ENCODE data around the gene BHLHA15.

Gene BHLHA15

DNA sequence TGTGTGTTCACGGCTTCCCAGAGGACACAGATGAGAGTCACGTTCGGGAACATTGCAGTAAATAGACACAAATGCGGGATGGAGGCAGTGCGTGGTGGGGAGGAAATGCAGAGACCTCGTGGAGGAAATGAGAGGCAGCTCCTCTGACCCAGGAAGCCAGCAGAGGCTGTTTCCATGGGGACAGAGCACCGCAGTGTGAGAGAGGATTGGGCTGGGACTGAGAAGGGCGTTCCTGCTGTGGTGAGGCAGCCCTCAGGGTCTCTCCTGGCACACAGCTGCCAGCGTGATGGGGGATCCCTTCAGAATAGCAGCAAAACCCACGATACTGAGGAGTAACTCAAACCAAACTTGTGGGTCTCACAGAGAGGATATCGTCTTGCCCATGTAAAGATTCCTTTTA is 21.7 kb upstream of the BHLHA15 start:
- H2BK5ac ChIP-seq (ENCODE audit: low read length): no peak overlapping the region
- peaks cover 5 to 7% of the 10 kb centered on the region in 2 donors for H3K9me3 ChIP-seq (replicated peaks in 1 of 2; ENCODE audit: control insufficient read depth in 2 of 2, insufficient read depth in 1 of 2, low read depth in 1 of 2, low read length in 2 of 2)
- H3K27me3 ChIP-seq (ENCODE audit: control insufficient read depth in 3 of 3, insufficient read depth in 3 of 3, low read depth in 1 of 3, low read length in 3 of 3): no peaks in the 10 kb centered on the region
- H3K18ac ChIP-seq (ENCODE audit: low read length): no peak overlapping the region
- DNase-seq (ENCODE audit: low spot score): no peak
- no peaks in the 10 kb centered on the region for H3K79me1 ChIP-seq (ENCODE audit: low read depth, low read length)
- H3K14ac ChIP-seq (ENCODE audit: low read length): no peak overlapping the region
- no peaks in the 10 kb centered on the region for H3K4me1 ChIP-seq (ENCODE audit: control insufficient read depth in 2 of 2, insufficient read depth in 1 of 2, low read depth in 1 of 2, low read length in 2 of 2)
- H3K9ac ChIP-seq (ENCODE audit: low read depth, low read length, poor library complexity): peak overlapping the region; percentile 51
- WGBS, 2 donors (ENCODE audit: extremely low coverage in 2 of 2, insufficient read length in 2 of 2, insufficient replicate concordance in 1 of 2): no CpG with 5 or more reads among the region's 11 CpGs
- H3K4ac ChIP-seq (ENCODE audit: low read length): no peak overlapping the region
- H4K8ac ChIP-seq (ENCODE audit: low read depth, low read length): no peak overlapping the region
- no peak overlapping the region for H2AFZ ChIP-seq (ENCODE audit: low read length)
- H3K23ac ChIP-seq (ENCODE audit: low read depth, low read length, poor library complexity): peak overlapping the region; percentile 39
- no peak overlapping the region for H3K27ac ChIP-seq (replicated peaks; ENCODE audit: low read length)
- H4K91ac ChIP-seq (ENCODE audit: low read depth, low read length, poor library complexity): no peak overlapping the region
- no peak overlapping the region for H3K4me3 ChIP-seq (ENCODE audit: low read length in 2 of 2)
- no peak overlapping the region for H2BK12ac ChIP-seq (ENCODE audit: low read length)
- H3K36me3 ChIP-seq (replicated peaks in 1 of 2; ENCODE audit: control insufficient read depth in 2 of 2, insufficient read depth in 2 of 2, low read length in 2 of 2): peaks cover 25 to 78% of the 10 kb centered on the region in 2 donors
- no peak overlapping the region for H2BK15ac ChIP-seq (ENCODE audit: low read length)
- H3K4me2 ChIP-seq (ENCODE audit: insufficient read depth, low read length, poor library complexity, severe bottlenecking): no peak overlapping the region
- H2AK5ac ChIP-seq (ENCODE audit: low read depth, low read length): no peak overlapping the region
- H2BK120ac ChIP-seq (ENCODE audit: low read depth, low read length): no peak overlapping the region

DNA sequence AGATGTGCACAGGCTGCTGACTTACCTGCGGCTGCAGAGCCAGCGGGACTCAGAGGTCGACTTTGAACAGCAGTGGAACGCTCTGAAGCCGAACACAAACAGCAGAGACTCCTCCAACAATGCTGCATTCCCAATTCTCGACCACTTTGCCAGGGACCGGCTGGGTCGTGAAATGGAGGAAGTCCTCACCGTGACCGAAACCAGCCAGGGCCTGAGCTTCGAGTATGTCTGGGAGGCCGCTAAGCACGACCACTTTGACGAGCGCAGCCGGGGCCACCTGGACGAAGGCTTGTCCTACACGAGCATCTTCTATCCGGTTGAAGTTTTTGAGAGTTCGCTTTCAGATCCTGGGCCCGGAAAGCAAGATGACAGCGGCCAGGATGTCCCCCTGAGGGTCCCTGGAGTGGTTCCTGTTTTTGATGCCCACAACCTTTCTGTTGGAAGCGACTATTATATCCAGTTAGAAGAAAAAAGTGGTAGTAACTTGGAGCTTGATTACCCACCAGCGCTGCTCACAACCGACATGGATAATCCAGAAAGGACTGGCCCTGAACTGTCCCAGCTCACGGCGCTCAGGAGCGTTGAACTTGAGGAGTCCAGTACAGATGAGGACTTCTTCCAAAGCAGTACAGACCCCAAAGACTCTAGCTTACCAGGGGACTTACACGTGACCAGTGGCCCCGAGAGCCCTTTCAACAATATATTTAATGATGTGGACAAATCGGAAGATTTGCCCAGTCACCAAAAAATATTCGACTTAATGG is 19.4 kb upstream of the BHLHA15 start:
- WGBS, 2 donors (ENCODE audit: extremely low coverage in 2 of 2, insufficient read length in 2 of 2, insufficient replicate concordance in 1 of 2): no CpG with 5 or more reads among the region's 32 CpGs
- no peak overlapping the region for H2AFZ ChIP-seq (ENCODE audit: low read length)
- H3K36me3 ChIP-seq (replicated peaks in 1 of 2; ENCODE audit: control insufficient read depth in 2 of 2, insufficient read depth in 2 of 2, low read length in 2 of 2): peaks cover 25 to 91% of the 10 kb centered on the region in 2 donors
- no peak overlapping the region for H4K91ac ChIP-seq (ENCODE audit: low read depth, low read length, poor library complexity)
- no peak overlapping the region for H2BK5ac ChIP-seq (ENCODE audit: low read length)
- no peak overlapping the region for H3K4me3 ChIP-seq (ENCODE audit: low read length in 2 of 2)
- no peak overlapping the region for H3K4ac ChIP-seq (ENCODE audit: low read length)
- H4K8ac ChIP-seq (ENCODE audit: low read depth, low read length): no peak overlapping the region
- no peak overlapping the region for H2BK120ac ChIP-seq (ENCODE audit: low read depth, low read length)
- no peak overlapping the region for H3K23ac ChIP-seq (ENCODE audit: low read depth, low read length, poor library complexity)
- no peak overlapping the region for H2BK12ac ChIP-seq (ENCODE audit: low read length)
- H3K79me1 ChIP-seq (ENCODE audit: low read depth, low read length): no peaks in the 10 kb centered on the region
- H3K27ac ChIP-seq (replicated peaks; ENCODE audit: low read length): no peak overlapping the region
- H2AK5ac ChIP-seq (ENCODE audit: low read depth, low read length): no peak overlapping the region
- H3K18ac ChIP-seq (ENCODE audit: low read length): no peak overlapping the region
- no peaks in the 10 kb centered on the region for H3K27me3 ChIP-seq (ENCODE audit: control insufficient read depth in 3 of 3, insufficient read depth in 3 of 3, low read depth in 1 of 3, low read length in 3 of 3)
- no peak overlapping the region for H3K4me2 ChIP-seq (ENCODE audit: insufficient read depth, low read length, poor library complexity, severe bottlenecking)
- H3K9me3 ChIP-seq (replicated peaks in 1 of 2; ENCODE audit: control insufficient read depth in 2 of 2, insufficient read depth in 1 of 2, low read depth in 1 of 2, low read length in 2 of 2): peaks cover 5 to 7% of the 10 kb centered on the region in 2 donors
- H2BK15ac ChIP-seq (ENCODE audit: low read length): no peak overlapping the region
- no peak for DNase-seq (ENCODE audit: low spot score)
- no peak overlapping the region for H3K9ac ChIP-seq (ENCODE audit: low read depth, low read length, poor library complexity)
- no peaks in the 10 kb centered on the region for H3K4me1 ChIP-seq (ENCODE audit: control insufficient read depth in 2 of 2, insufficient read depth in 1 of 2, low read depth in 1 of 2, low read length in 2 of 2)
- H3K14ac ChIP-seq (ENCODE audit: low read length): no peak overlapping the region

DNA sequence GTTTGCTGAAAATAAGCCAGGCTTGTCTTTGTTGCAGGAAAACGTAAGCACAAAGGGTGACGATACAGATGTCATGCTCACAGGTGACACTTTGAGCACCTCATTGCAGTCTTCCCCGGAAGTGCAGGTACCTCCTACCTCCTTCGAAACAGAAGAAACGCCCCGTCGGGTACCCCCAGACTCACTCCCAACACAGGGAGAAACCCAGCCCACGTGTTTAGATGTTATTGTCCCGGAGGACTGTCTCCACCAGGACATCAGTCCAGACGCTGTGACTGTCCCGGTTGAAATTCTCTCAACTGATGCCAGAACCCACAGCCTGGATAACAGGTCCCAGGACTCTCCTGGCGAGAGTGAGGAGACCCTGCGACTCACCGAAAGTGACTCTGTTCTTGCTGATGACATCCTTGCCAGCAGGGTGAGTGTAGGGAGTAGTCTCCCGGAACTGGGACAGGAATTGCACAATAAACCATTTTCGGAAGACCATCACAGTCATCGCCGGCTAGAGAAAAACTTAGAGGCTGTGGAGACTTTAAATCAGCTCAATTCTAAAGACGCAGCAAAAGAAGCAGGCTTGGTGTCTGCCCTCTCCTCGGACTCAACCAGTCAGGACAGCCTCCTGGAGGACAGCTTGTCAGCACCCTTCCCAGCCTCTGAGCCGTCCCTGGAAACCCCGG is 18.3 kb upstream of the BHLHA15 start:
- no peak overlapping the region for H3K23ac ChIP-seq (ENCODE audit: low read depth, low read length, poor library complexity)
- WGBS, 2 donors (ENCODE audit: extremely low coverage in 2 of 2, insufficient read length in 2 of 2, insufficient replicate concordance in 1 of 2): no CpG with 5 or more reads among the region's 22 CpGs
- no peak overlapping the region for H2AK5ac ChIP-seq (ENCODE audit: low read depth, low read length)
- H3K9ac ChIP-seq (ENCODE audit: low read depth, low read length, poor library complexity): no peak overlapping the region
- H2BK12ac ChIP-seq (ENCODE audit: low read length): no peak overlapping the region
- H3K27ac ChIP-seq (replicated peaks; ENCODE audit: low read length): no peak overlapping the region
- H2BK120ac ChIP-seq (ENCODE audit: low read depth, low read length): no peak overlapping the region
- no peaks in the 10 kb centered on the region for H3K79me1 ChIP-seq (ENCODE audit: low read depth, low read length)
- no peak overlapping the region for H3K18ac ChIP-seq (ENCODE audit: low read length)
- H3K4me1 ChIP-seq (ENCODE audit: control insufficient read depth in 2 of 2, insufficient read depth in 1 of 2, low read depth in 1 of 2, low read length in 2 of 2): no peaks in the 10 kb centered on the region
- H3K36me3 ChIP-seq (replicated peaks in 1 of 2; ENCODE audit: control insufficient read depth in 2 of 2, insufficient read depth in 2 of 2, low read length in 2 of 2): peaks cover 23 to 81% of the 10 kb centered on the region in 2 donors
- H2BK15ac ChIP-seq (ENCODE audit: low read length): no peak overlapping the region
- H4K8ac ChIP-seq (ENCODE audit: low read depth, low read length): no peak overlapping the region
- H2AFZ ChIP-seq (ENCODE audit: low read length): no peak overlapping the region
- DNase-seq (ENCODE audit: low spot score): no peak
- no peak overlapping the region for H2BK5ac ChIP-seq (ENCODE audit: low read length)
- peaks cover 5 to 7% of the 10 kb centered on the region in 2 donors for H3K9me3 ChIP-seq (replicated peaks in 1 of 2; ENCODE audit: control insufficient read depth in 2 of 2, insufficient read depth in 1 of 2, low read depth in 1 of 2, low read length in 2 of 2)
- no peak overlapping the region for H3K4me3 ChIP-seq (ENCODE audit: low read length in 2 of 2)
- H3K4ac ChIP-seq (ENCODE audit: low read length): no peak overlapping the region
- H3K4me2 ChIP-seq (ENCODE audit: insufficient read depth, low read length, poor library complexity, severe bottlenecking): no peak overlapping the region
- no peak overlapping the region for H4K91ac ChIP-seq (ENCODE audit: low read depth, low read length, poor library complexity)
- H3K14ac ChIP-seq (ENCODE audit: low read length): no peak overlapping the region
- H3K27me3 ChIP-seq (ENCODE audit: control insufficient read depth in 3 of 3, insufficient read depth in 3 of 3, low read depth in 1 of 3, low read length in 3 of 3): no peaks in the 10 kb centered on the region

DNA sequence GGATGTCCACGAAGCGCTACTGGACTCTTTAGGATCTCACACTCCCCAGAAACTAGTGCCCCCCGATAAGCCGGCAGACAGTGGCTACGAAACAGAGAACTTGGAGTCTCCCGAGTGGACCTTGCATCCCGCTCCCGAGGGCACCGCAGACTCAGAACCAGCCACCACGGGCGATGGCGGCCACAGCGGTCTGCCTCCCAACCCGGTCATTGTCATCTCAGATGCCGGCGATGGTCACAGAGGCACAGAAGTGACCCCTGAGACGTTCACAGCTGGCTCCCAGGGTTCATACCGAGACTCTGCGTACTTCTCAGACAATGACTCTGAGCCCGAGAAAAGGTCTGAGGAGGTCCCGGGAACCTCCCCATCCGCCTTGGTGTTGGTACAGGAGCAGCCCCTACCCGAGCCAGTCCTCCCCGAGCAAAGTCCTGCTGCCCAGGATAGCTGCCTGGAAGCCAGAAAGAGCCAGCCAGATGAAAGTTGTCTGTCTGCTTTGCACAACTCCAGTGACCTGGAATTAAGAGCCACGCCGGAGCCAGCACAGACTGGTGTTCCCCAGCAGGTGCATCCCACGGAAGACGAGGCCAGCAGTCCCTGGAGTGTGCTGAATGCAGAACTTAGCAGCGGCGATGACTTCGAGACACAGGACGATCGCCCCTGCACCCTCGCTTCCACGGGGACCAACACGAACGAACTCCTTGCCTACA is 17.6 kb upstream of the BHLHA15 start:
- Histone ChIP-seq H3K4me3 (ENCODE audit: low read length in 2 of 2) (no peak overlapping the region), H3K27me3 (ENCODE audit: control insufficient read depth in 3 of 3, insufficient read depth in 3 of 3, low read depth in 1 of 3, low read length in 3 of 3) (no peaks in the 10 kb centered on the region), H3K36me3 (replicated peaks in 1 of 2; ENCODE audit: control insufficient read depth in 2 of 2, insufficient read depth in 2 of 2, low read length in 2 of 2) (peaks cover 23 to 75% of the 10 kb centered on the region in 2 donors), H4K91ac (ENCODE audit: low read depth, low read length, poor library complexity) (no peak overlapping the region), H3K27ac (replicated peaks; ENCODE audit: low read length) (no peak overlapping the region), H3K14ac (ENCODE audit: low read length) (no peak overlapping the region), H2BK120ac (ENCODE audit: low read depth, low read length) (no peak overlapping the region), H2BK5ac (ENCODE audit: low read length) (no peak overlapping the region), H3K9ac (ENCODE audit: low read depth, low read length, poor library complexity) (no peak overlapping the region), H2BK15ac (ENCODE audit: low read length) (no peak overlapping the region), H4K8ac (ENCODE audit: low read depth, low read length) (no peak overlapping the region), H3K79me1 (ENCODE audit: low read depth, low read length) (no peaks in the 10 kb centered on the region), H3K23ac (ENCODE audit: low read depth, low read length, poor library complexity) (no peak overlapping the region), H3K4me2 (ENCODE audit: insufficient read depth, low read length, poor library complexity, severe bottlenecking) (no peak overlapping the region), H3K18ac (ENCODE audit: low read length) (no peak overlapping the region), H2AK5ac (ENCODE audit: low read depth, low read length) (no peak overlapping the region), H3K9me3 (replicated peaks in 1 of 2; ENCODE audit: control insufficient read depth in 2 of 2, insufficient read depth in 1 of 2, low read depth in 1 of 2, low read length in 2 of 2) (peaks cover 4 to 5% of the 10 kb centered on the region in 2 donors), H3K4me1 (ENCODE audit: control insufficient read depth in 2 of 2, insufficient read depth in 1 of 2, low read depth in 1 of 2, low read length in 2 of 2) (no peaks in the 10 kb centered on the region), H2BK12ac (ENCODE audit: low read length) (no peak overlapping the region), H3K4ac (ENCODE audit: low read length) (no peak overlapping the region), H2AFZ (ENCODE audit: low read length) (no peak overlapping the region)
- no peak for DNase-seq (ENCODE audit: low spot score)
- no CpG with 5 or more reads among the region's 37 CpGs for WGBS, 2 donors (ENCODE audit: extremely low coverage in 2 of 2, insufficient read length in 2 of 2, insufficient replicate concordance in 1 of 2)

Data from neuronal stem cell (in vitro differentiated cells).